NCI-H69 (cell line): ENCODE measurements around the gene POMT2.
A peak's percentile ranks its signal among the peaks of the same experiment; 100 is the strongest.
"Not testable (repeated sequence)": the region's sequence is repeated elsewhere in the genome, so short reads cannot be mapped to it uniquely, and the experiment has no call there.

Experiments
- DNase-seq: peaks from one replicate; lab custom pipeline; 2025; lab: John Stamatoyannopoulos, UW

Gene POMT2, protein sequence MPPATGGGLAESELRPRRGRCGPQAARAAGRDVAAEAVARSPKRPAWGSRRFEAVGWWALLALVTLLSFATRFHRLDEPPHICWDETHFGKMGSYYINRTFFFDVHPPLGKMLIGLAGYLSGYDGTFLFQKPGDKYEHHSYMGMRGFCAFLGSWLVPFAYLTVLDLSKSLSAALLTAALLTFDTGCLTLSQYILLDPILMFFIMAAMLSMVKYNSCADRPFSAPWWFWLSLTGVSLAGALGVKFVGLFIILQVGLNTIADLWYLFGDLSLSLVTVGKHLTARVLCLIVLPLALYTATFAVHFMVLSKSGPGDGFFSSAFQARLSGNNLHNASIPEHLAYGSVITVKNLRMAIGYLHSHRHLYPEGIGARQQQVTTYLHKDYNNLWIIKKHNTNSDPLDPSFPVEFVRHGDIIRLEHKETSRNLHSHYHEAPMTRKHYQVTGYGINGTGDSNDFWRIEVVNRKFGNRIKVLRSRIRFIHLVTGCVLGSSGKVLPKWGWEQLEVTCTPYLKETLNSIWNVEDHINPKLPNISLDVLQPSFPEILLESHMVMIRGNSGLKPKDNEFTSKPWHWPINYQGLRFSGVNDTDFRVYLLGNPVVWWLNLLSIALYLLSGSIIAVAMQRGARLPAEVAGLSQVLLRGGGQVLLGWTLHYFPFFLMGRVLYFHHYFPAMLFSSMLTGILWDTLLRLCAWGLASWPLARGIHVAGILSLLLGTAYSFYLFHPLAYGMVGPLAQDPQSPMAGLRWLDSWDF

DNA sequence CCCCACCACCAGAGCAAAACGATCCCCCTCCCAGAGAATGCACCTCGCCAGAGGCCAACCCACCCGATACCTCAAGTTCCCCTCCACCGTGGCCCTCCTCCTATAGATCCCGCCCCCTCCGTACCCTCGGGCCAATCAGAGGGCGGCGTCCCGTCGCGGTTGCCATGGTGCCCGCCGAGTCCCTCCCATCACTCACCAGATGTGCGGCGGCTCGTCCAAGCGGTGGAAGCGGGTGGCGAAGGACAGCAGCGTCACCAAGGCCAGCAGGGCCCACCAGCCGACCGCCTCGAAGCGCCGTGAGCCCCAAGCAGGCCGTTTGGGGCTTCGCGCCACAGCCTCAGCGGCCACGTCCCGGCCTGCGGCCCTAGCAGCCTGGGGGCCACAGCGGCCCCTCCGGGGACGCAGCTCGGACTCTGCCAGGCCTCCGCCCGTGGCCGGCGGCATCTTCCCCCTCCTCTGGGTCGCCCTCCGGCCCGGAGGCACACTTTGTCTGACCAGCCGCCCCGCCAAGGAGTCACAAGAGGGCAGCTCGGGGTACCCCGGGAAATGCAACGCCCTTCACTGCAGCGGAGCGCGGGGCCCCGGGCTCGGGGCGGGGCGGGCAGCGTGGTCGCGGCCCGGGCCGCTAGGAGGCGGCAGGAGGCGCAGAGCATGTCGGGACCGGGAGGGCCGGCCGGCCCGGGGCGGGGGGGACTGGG lies at the start of gene POMT2:
Gene POMT2 (minus strand): TSS at position 646 of the 698 bp plus-strand sequence. CDS start 202 bp downstream, at position 444.
- DNase-seq, result peak; percentile 98

DNA sequence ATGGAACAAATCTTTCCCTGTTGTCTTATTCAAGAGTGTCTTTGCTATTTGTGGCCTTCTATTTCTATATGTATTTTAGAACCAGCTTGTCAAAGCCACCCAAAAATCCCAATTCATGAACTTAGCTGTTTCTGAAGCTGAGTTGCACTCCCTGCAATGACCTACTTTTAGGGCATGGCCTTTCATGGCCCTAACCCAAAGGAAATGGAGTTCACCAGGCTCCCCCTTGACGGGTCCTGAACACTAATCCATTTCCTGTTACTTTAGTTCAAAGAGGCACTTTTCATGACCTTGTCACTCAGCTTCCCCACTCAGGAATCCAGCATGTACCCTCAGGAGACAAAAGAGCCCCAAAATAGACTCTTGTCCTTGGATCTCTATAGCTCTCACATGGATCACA lies 48.6 kb upstream of the POMT2 start:
- no peak for DNase-seq

DNA sequence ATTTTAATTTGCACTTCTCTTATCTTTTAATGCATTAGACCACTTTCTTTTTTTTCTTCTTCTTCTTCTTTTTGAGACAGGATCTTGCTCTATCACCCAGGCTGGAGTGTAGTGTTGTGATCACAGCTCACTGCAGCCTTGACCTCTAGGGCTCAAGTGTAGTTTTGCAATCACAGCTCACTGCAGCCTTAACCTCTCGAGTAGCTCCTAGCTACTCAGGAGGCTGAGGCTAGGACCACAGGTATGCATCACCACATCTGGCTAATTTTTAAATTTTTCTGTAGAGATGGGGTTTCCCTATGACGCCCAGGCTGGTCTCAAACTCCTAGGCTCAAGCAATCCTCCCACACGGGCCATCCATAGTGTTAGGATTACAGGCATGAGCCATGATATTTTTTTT lies 43.5 kb upstream of the POMT2 start:
- no peak for DNase-seq

DNA sequence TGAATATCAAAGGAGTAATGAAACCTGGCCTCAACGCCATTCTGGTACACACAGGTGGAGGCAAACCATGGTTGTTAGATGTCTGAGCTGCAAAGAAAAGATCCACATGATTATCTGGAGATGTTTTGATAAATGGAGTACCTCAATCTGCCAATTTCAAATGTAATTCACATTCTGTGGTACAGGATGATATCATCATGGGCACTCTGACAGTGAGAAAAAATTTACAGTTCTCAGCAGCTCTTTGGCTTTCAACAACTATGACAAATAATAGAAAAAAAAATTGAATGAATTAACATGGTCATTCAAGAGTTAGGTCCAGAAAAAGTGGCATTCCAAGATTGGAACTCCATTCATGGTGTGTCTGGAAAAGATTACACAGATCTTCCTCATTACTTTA lies 38.9 kb upstream of the POMT2 start:
- DNase-seq, result no peak

DNA sequence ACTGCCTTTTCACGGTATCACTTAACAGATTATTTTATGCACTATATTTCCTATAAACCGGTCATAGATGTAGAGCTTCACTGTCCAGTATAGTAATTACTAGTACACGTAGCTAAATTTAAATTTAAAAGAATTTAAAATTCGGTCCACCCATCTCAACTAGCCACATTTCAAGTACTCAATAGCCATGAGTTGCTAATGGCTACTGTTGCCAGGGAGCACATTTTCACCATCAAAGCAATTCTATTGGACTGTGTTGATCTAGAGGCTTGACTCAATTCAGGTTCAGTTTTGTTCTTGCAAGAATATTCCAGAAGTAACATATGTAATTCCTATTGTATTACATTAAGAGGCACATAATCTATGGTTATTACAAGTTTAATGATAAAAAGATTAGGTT lies 36.2 kb upstream of the POMT2 start:
- DNase-seq, result no peak

DNA sequence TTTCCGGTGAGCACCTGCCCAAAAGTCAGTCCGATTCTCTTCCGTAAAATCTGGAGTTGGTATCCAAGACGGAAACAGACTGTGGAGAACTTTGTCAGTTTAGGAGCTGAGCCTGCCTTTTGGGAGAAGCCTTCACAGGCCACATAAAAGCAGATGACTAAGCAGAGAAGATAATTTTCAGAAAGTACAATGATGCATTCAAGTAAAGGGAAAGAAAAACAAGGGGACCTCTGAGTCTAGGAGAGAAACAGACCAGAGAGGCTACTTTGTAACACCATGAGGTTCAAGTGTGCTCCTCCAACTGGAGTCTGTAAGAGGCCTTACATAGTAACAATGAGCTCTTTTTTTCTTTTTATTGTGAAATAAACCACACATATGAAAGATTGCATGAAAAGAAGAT lies 35.1 kb upstream of the POMT2 start:
- DNase-seq, result no peak

DNA sequence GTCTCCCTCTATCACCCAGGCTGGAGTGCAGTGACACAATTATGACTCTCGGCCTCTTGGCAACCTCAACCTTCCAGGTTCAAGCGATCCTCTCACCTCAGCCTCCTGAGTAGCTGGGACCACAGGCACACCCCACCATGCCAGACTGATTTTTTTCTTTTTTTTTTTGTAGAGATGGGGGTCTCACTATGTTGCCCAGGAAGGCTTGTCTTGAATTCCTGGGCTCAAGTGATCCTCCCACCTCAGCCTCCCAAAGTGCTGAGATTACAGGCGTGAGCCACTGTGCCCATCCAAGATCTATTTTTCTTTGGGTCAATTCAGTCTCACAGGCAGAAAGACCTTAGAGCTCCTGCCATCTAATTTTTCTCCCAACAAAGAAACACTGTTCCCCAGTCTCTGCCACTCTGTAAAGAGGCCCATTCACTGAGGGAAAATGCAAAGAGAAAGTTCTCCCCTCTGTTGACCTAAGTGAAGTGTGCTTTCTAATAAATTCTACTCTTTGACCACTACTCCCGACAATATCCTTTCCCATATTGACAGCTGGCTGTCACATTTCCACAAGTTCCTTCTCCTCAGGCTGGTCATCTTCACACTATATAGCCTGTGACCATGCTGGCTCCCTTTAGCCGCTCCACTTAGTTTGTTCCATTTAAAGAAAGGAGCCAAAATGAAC lies 32.9 kb upstream of the POMT2 start:
- no peak for DNase-seq

- DNase-seq, result no peak
Observed at GRCh38 chr14:77347751-77348150, 27.1 kb upstream of the POMT2 start.

- no peak for DNase-seq
Observed at GRCh38 chr14:77346495-77346894, 25.8 kb upstream of the POMT2 start.

DNA sequence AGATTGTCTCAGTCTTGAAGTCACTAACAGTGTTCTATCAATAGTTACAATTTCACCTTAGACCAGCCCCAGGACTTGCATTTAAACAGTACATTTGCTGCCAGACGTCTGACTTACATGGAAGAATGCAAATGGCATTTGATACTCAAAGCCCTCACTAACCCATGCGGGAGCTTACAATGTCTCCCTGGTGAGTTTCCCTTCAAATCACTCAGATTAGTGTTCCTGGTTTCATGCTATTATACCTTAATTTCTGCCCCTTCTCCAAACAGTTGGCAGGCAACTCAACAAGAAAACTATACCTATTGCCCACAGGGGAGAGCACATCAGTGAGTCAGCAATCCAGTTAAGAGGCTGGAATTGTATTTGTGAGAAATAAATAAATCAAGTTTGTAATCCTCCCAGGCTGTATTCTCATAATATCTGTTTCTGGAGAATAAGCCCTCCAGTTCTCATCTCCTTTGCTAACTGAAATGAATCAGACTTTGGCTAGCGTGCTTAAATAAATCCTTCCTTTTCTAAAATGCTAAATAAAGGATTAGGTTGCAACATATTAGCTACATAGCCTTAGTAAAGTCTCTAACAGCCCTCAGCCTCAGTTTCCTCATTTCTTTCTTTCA lies 23.8 kb upstream of the POMT2 start:
- DNase-seq, result peak; percentile 58

DNA sequence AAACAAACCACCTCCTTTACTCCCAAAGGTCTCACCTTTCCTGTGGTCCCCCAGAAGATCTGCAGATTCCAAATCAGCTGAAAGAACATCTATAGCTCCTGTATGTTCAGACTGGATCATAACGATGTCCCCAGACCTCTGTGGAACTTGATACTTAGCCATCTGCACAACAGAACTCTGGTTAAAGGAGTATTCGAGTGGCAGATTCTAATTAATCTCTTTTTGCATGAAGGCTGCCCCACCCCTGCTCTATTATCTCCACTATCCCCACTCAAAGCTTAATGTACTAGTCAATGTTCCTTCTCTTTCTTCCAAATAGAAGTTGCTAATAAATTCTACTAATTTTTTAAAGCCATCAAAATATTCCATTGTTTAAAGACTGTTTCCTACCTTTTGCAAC lies 23.0 kb upstream of the POMT2 start:
- DNase-seq, result peak; percentile 73

DNA sequence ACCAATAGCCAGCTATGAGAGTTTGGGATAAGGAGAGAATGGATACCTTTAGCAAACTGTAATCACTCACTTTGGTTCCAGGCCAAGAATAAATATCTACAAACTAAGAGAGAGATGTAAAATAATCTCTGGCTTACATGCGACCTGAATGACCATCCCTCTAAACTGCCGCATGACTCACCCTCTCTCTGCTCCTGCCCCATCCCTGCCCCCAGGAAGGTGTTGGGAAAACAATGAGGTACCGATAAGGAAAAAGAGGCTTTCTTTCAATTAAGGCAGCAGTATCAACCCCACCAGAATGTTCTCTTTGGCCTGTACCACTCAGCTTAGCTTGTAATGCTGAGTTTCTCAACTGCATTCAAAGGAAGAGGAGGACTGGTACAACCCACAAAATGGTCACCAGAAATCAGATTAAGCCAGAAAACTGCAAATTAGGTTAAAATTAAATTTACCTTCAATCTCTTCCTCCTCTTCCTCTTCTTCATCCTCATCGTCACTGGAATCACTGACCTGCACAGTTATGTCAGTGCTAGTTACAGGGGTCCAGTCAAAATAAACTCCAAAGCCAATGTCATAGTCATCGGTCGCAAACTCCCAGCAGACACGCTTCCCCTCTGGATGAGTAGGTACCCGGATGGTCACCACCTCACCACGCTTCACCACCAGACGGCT lies 22.2 kb upstream of the POMT2 start:
- peak; percentile 14 for DNase-seq

- DNase-seq, result no peak
Observed at GRCh38 chr14:77340389-77340788, 19.7 kb upstream of the POMT2 start.

DNA sequence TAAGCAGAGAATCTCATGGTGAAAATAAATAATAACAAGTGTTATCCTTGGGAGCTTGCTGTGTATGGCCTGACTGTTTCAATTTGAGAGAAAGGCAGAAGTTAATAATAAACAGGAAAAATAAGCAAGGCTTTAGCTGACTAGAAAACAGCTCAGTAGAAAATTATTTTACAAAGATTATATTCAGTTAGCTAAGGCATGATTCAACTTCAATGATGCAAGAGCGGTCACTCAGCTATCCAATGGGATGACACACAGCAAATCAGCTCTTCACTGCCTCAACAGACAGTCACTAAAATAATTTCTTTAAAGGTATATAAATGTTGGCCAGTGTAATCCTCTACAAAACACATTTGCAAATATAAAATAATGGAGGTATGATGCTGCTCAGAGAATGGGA lies 18.7 kb upstream of the POMT2 start:
- DNase-seq, result no peak

DNA sequence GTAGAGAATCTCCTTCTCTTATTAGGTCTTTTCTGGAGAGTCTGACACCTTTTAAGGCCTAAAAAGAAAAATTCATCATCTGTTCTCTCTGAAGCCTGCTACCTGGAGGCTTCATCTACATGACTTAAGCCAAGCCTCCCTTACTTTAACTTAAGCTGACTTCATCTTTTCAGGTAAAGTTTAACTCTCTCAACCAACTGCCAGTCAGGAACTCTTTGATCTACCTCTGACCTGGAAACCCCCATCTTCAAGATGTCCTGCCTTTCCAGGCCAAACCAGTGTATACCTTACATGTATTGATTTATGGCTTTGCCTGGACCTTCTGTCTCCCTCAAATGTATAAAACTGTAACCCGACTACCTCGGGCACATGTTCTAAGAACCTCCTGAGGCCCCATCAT lies 17.6 kb upstream of the POMT2 start:
- no peak for DNase-seq

GRCh38 chr14:77337880-77338279 lies 17.2 kb upstream of the POMT2 start:
- DNase-seq, result no peak

DNA sequence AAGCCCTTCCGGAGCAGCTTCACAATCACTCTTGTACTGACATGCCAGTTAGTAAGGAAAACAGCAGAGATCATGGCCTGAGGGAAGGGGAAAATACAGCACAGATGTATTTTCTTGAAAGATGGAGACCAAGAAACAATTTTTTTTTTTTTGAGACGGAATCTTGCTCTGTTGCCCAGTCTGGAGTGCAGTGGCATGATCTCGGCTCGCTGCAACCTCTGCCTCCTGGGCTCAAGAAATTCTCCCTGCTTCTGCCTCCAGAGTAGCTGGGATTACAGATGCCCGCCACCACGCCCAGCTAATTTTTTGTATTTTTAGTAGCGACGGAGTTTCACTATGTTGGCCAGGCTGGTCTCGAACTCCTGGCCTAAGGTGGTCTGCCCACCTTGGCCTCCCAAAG lies 16.6 kb upstream of the POMT2 start:
- DNase-seq, result not testable (repeated sequence)

GRCh38 chr14:77335576-77335975 lies 14.9 kb upstream of the POMT2 start:
- DNase-seq, result no peak

- no peak for DNase-seq
Observed at GRCh38 chr14:77329872-77330271, 9.2 kb upstream of the POMT2 start.

GRCh38 chr14:77327111-77327510 lies 6.4 kb upstream of the POMT2 start:
- DNase-seq, result no peak

DNA sequence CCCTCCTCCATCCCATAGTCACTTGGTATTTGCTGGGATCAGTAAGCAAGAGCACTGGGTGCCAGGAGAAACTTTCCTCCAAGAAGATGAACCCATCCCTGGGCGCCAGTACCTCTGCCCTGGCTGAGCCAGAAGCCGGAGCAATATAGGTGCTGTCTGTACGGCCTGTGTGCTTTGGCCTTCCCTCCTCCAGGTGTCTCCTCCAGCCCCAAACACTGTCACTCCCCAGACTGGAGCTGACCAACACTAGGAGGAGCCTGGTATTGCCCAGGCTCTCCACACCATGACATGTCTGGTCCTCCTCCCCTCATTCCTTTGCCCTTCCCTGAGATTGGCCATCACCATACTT lies 5.0 kb upstream of the POMT2 start:
- no peak for DNase-seq
